B cell (primary cell): ENCODE measurements around the gene SPG7. TPM values are rescaled to one million over a fixed set of nuclear protein-coding genes. Genes with fewer than 3 reads are reported as not detected.

Source experiments
- ATAC-seq: fragments of 200-7000 bp; cut with Tn5 transposase; one replicate; pipeline ENCODE4 v1.10.0; 2021; ENCODE audit warnings: low read depth, mild to moderate bottlenecking, moderate number of reproducible peaks, moderate library complexity
- CTCF ChIA-PET: fragments of 350-600 bp; sonication (Branson Sonifier 250); formaldehyde crosslinking; loops from one replicate; lab custom pipeline; 2021; ENCODE audit warnings: antibody characterized with exemption, inconsistent platforms; lab: Charles Lee
- POLR2A ChIA-PET: fragments of 350-600 bp; sonication (Branson Sonifier 250); formaldehyde crosslinking; loops from one replicate; lab custom pipeline; 2021; ENCODE audit warnings: antibody characterized with exemption; lab: Charles Lee
- DNase-seq: peaks from one replicate; pipeline ENCODE4 v3.0.0; 2013
- H2AFZ ChIP-seq: 2 replicates; pipeline ENCODE4 v1.6.1; 2012; ENCODE audit warnings: mild to moderate bottlenecking, low read depth, low read length; ENCODE audit not compliant: insufficient read depth, poor library complexity, severe bottlenecking
- H3K27ac ChIP-seq, 2 donors: 1 replicate in 1 of 2; 2 replicates in 1 of 2; pipeline ENCODE4 v1.5.1; 2012 to 2013; ENCODE audit warnings: low read length in 2 of 2, mild to moderate bottlenecking in 2 of 2, moderate library complexity in 1 of 2
- H3K27me3 ChIP-seq, 4 experiments: fragments of 200-600 bp in 1 of 4; sonication (generic) in 1 of 4; replicated peaks in 1 of 4; 1 replicate in 2 of 4; 2 replicates in 2 of 4; pipeline versions ENCODE4 v1.6.1 to v1.7.0; 2013 to 2016; ENCODE audit warnings: low read length in 3 of 4, mild to moderate bottlenecking in 2 of 4, mixed read lengths in 1 of 4, moderate library complexity in 1 of 4; ENCODE audit not compliant: insufficient read depth in 4 of 4, control insufficient read depth in 3 of 4; ENCODE audit errors: control extremely low read depth in 1 of 4
- H3K36me3 ChIP-seq, 2 experiments: replicated peaks in 1 of 2; 1 replicate in 1 of 2; 2 replicates in 1 of 2; pipeline versions ENCODE4 v1.6.1 to v1.7.1; 2013; ENCODE audit warnings: low read length in 1 of 2; ENCODE audit not compliant: insufficient read depth in 2 of 2, control insufficient read depth in 1 of 2; ENCODE audit errors: control extremely low read depth in 1 of 2, extremely low read depth in 1 of 2
- H3K4me1 ChIP-seq, 2 donors: fragments of 200-600 bp in 1 of 2; sonication (generic) in 1 of 2; 1 replicate in 1 of 2; 2 replicates in 1 of 2; pipeline versions ENCODE4 v1.5.1 to v1.6.1; 2013 to 2017; ENCODE audit warnings: low read length in 2 of 2; ENCODE audit not compliant: control insufficient read depth in 2 of 2, insufficient read depth in 2 of 2
- H3K4me2 ChIP-seq: replicated peaks from 2 replicates; pipeline ENCODE3; 2012; ENCODE audit warnings: mild to moderate bottlenecking, low read depth, low read length; ENCODE audit not compliant: poor library complexity, severe bottlenecking
- H3K4me3 ChIP-seq, 5 experiments: fragments of 200-600 bp in 1 of 5; sonication (generic) in 1 of 5; 1 replicate in 3 of 5; 2 replicates in 2 of 5; pipeline versions ENCODE4 v1.5.1 to v1.7.0; 2011 to 2016; ENCODE audit warnings: low read length in 4 of 5, mild to moderate bottlenecking in 4 of 5, low read depth in 2 of 5, control low read depth in 1 of 5, moderate library complexity in 1 of 5; ENCODE audit not compliant: insufficient read depth in 1 of 5; ENCODE audit errors: control extremely low read depth in 1 of 5, extremely low read depth in 1 of 5
- H3K79me2 ChIP-seq: fragments of 200-600 bp; sonication (generic); one replicate; pipeline ENCODE4 v1.6.0; 2016; ENCODE audit warnings: low read length; ENCODE audit not compliant: control insufficient read depth, insufficient read depth
- H3K9ac ChIP-seq: fragments of 200-600 bp; sonication (generic); 2 replicates; pipeline ENCODE4 v1.6.1; 2017; ENCODE audit warnings: mild to moderate bottlenecking, low read length, moderate library complexity
- H3K9me3 ChIP-seq, 3 donors: one replicate each; pipeline versions ENCODE4 v1.6.1 to v1.7.1; 2013; ENCODE audit warnings: low read length in 2 of 3; ENCODE audit not compliant: control insufficient read depth in 2 of 3, insufficient read depth in 1 of 3; ENCODE audit errors: control extremely low read depth in 1 of 3
- H4K20me1 ChIP-seq: 2 replicates; pipeline ENCODE4 v1.6.0; 2012; ENCODE audit warnings: mild to moderate bottlenecking, low read length; ENCODE audit not compliant: insufficient read depth, control insufficient read depth, poor library complexity, severe bottlenecking
- H3K27ac Mint-ChIP-seq: one replicate; pipeline ENCODE4 v1.8.0; 2021; ENCODE audit warnings: mixed read lengths
- H3K27me3 Mint-ChIP-seq: one replicate; pipeline ENCODE4 v1.8.0; 2021; ENCODE audit warnings: mixed read lengths
- H3K4me1 Mint-ChIP-seq: one replicate; pipeline ENCODE4 v1.8.0; 2021; ENCODE audit warnings: mixed read lengths
- H3K4me3 Mint-ChIP-seq: one replicate; pipeline ENCODE4 v1.8.0; 2021; ENCODE audit warnings: mixed read lengths
- H3K9me3 Mint-ChIP-seq: one replicate; pipeline ENCODE4 v1.8.0; 2022; ENCODE audit warnings: mixed read lengths; ENCODE audit not compliant: insufficient read depth
- EZH2 ChIP-seq: IDR thresholded peaks from 2 replicates; pipeline ENCODE4 v1.6.1; 2012; ENCODE audit warnings: borderline replicate concordance, low read depth, mild to moderate bottlenecking, moderate library complexity, low read length; ENCODE audit not compliant: insufficient read depth, poor library complexity, severe bottlenecking
- WGBS: methylation state at CpG from one replicate; pipeline ENCODE4 v1.1.5; 2013; ENCODE audit warnings: missing lambda C conversion rate; ENCODE audit not compliant: insufficient coverage; 5-methylcytosine and 5-hydroxymethylcytosine counted together
- intact Hi-C: fragments of 100-400 bp; cut with micrococcal nuclease; formaldehyde crosslinking; loops from one replicate; pipeline ENCODE4 v1.10.0; 2022
- polyA plus RNA-seq: library from polyadenylated mRNA; depleted of rRNA; stranded (reverse); fragments of >200 nt; gene quantifications from 2 replicates; pipeline ENCODE4 v1.2.3, GENCODE V29; 2012
- total RNA-seq, 2 donors: library from RNA; stranded (reverse); fragments of 120-200 nt in 1 of 2; gene quantifications; 1 replicate in 1 of 2; 2 replicates in 1 of 2; pipeline versions ENCODE4 v1.2.3 to v1.2.4, GENCODE V29; 2013 to 2022
- TF ChIP-seq, protein P1 (sequence below): fragments of 200-600 bp; IDR thresholded peaks from one replicate; pipeline ENCODE4 v1.8.0; 2022; ENCODE audit warnings: antibody characterized with exemption, mild to moderate bottlenecking

The SPG7 gene
- total and polyA plus RNA-seq, 2 donors (not counting 1 experiment from before 2014, with no cell fraction given) = 146 to 157 TPM

DNA sequence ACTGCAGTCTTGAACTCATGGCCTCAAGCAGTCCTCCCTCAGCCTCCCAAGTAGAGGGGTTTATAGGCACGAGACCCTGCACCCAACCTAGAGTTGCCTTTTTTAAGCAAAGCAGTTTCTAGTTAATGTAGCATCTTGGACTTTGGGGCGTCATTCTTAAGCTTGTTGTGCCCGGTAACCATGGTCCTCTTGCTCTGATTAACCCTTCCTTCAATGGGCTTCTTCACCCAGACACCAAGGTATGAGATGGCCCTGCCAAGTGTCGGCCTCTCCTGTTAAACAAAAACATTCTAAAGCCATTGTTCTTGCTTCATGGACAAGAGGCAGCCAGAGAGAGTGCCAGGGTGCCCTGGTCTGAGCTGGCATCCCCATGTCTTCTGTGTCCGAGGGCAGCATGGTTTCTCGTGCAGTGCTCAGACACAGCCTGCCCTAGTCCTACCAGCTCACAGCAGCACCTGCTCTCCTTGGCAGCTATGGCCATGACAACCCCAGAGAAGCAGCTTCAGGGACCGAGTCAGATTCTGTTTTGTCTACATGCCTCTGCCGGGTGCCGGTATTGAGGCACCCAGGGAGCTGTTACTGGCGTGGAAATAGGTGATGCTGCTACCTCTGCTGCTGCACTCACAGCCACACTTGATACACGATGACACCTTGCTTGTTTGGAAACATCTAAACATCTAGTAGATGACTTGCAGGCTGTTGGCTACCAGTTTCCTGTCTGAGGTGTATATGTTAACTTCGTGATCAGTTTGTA lies 55.6 kb downstream of the SPG7 start:
- Histone ChIP-seq H3K9ac (no peak overlapping the region), H3K4me3 (no peak overlapping the region), H3K36me3 (peaks cover 4 to 40% of the 10 kb centered on the region in 2 experiments), H3K4me1 (peaks cover 42 to 49% of the 10 kb centered on the region in 2 donors), H3K79me2 (peaks cover 21% of the 10 kb centered on the region), H3K4me2 (no peak overlapping the region), H2AFZ (no peak overlapping the region), H4K20me1 (peaks cover 59% of the 10 kb centered on the region), H3K27ac (no peak overlapping the region), H3K27me3 (no peaks in the 10 kb centered on the region), H3K9me3 (no peaks in the 10 kb centered on the region)
- H3K9me3 Mint-ChIP-seq = no peaks in the 10 kb centered on the region
- TF ChIP-seq, protein P1, sequence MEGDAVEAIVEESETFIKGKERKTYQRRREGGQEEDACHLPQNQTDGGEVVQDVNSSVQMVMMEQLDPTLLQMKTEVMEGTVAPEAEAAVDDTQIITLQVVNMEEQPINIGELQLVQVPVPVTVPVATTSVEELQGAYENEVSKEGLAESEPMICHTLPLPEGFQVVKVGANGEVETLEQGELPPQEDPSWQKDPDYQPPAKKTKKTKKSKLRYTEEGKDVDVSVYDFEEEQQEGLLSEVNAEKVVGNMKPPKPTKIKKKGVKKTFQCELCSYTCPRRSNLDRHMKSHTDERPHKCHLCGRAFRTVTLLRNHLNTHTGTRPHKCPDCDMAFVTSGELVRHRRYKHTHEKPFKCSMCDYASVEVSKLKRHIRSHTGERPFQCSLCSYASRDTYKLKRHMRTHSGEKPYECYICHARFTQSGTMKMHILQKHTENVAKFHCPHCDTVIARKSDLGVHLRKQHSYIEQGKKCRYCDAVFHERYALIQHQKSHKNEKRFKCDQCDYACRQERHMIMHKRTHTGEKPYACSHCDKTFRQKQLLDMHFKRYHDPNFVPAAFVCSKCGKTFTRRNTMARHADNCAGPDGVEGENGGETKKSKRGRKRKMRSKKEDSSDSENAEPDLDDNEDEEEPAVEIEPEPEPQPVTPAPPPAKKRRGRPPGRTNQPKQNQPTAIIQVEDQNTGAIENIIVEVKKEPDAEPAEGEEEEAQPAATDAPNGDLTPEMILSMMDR = no peak
- no peak for TF ChIP-seq EZH2
- intact Hi-C loops = loop anchor here (5.0 to 10.0 kb wide), 2 partner anchors 123 to 879 kb away; partner anchors contain the start of genes CDK10 and SNAI3
- peak overlapping the region; percentile 37 for H3K27ac Mint-ChIP-seq
- DNase-seq = peak; percentile 27
- H3K27me3 Mint-ChIP-seq = no peaks in the 10 kb centered on the region
- ChIA-PET POLR2A (interaction anchor here (1.1 to 1.7 kb wide), 2 partner anchors 12 to 317 kb away, joined by 3 to 9 read pairs; partner anchors contain the start of gene CPNE7), CTCF (no interaction called here)
- H3K4me1 Mint-ChIP-seq = peaks cover 49% of the 10 kb centered on the region
- ATAC-seq = no peak
- 73% methylated on average over 10 of the region's 12 CpGs for WGBS
- peak overlapping the region; percentile 23 for H3K4me3 Mint-ChIP-seq
